ENCODE data around the gene LKAAEAR1.
A peak's percentile ranks its signal among the peaks of the same experiment; 100 is the strongest.

LKAAEAR1 gene

DNA sequence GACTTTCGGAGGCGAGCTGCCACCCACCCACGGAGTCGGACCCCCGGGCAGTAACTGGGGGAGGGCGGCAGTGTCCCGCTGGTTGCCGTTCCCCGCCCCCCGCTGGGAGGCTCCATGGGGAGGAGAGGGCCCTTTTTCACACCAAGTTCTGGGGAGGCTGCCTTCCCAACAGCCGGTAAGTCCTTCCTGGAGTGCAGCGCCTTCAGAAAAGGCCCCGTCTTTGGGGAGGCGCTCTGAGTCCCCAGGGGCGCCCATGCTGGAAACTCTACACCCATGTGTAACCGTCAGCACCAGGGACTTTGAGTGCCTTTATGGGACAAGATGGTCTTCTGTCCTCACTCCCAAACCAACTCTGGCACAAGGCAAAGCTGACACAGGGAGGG lies 34.3 kb downstream of the LKAAEAR1 start:
- DNase-seq = no peak

DNA sequence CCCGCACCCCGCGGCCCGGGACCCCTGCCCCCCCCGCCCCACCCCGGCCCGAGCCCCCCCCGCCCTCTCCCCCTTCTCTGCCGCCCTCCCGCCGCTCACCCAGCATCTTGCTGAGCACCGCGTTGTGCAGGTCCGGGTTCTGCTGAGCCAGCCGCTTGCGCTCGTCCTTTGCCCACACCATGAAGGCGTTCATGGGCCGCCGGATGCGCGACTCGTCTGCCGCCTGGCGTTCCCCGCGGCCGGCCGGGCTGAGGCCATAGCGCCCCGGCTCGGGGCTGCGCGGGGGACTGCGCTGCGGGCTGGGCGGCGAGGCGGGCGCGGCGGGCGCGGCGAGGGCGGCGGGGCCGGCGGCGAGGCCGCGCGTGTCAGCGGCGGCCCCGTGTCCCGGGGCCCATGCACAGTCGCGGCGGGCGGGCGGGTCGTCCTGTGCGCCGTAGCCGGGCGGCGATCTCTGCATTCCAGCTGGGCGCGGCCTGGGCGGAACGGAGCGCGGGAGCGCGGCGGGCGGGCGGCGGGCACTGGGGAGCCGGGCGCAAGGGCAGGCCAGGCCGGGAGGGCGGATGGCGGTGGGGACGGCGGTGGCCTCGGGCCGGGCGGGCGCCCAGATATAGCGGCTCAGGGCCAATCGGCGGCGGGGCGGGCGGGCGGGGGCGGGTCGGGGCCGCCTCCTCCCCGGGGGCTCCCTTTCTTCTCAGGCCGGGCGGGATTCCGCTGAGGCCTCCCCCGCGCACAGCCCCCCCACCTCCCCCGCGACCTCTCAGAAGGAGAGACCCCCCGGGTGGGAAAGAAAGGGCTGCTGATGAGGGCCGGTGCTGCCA lies 34.9 kb downstream of the LKAAEAR1 start, which contains the start of gene SOX18:
TSS of gene SOX18 (minus strand) at position 580 of the 818 bp plus-strand sequence. CDS start at position 457, 123 bp downstream.
- DNase-seq = no peak

- no peak for DNase-seq
Observed at GRCh38 chr20:64048402-64049044, 35.7 kb downstream of the LKAAEAR1 start.

DNA sequence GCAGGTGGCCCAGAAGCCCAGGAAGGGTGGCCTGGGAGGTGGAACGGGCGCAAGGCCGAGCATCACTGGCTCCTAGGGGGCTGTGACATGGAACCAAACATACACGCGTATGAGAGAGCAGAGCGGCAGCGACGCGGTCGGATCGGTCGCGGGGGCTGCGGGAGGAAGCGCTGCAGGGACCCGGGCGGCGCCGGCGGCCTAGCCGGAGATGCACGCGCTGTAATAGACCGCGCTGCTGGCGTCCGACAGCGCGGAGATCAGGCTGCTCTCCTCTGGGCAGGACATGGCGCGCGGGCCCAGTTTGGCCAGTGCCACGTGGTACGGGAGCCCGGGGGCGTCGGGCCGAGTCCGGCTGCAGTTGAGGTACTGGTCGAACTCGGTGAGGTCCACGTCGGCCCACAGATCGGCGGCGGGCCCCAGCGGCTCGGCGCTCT lies 36.2 kb downstream of the LKAAEAR1 start:
- DNase-seq = no peak

- no peak for DNase-seq
Observed at GRCh38 chr20:64047046-64047389, 37.2 kb downstream of the LKAAEAR1 start.

DNA sequence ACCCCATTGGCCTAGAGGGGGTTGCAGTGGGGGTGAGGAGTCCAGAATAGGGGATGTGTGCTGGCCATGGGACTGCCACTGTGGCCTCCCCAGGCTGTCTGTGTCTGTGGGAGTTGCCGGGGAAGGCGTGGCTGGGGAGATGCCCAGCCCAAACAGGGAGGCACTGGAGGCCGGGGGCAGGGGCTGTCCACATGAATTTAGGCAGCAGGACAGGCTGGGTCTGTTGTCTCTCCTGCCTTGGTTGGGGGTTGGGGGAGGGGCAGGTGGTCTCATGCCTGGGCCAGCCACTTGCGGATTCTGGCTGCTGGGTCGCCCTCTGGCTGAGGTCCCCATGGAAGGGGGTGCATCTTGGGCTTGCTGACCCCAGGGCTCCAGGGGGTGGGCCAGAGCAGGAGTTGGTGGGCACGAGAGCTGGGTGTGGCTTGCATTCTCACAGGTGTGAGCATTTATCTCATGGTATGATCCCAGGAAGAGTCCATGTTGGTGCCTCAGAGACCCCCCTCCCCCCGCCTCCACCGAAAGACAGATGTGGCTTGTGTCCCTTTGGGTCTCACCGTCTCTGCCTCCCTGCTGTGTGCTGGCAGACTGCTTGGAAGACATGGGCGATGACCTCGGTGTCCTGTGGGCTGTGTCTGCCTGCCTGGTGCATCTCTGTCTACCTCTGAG lies 38.7 kb downstream of the LKAAEAR1 start:
- no peak for DNase-seq

DNA sequence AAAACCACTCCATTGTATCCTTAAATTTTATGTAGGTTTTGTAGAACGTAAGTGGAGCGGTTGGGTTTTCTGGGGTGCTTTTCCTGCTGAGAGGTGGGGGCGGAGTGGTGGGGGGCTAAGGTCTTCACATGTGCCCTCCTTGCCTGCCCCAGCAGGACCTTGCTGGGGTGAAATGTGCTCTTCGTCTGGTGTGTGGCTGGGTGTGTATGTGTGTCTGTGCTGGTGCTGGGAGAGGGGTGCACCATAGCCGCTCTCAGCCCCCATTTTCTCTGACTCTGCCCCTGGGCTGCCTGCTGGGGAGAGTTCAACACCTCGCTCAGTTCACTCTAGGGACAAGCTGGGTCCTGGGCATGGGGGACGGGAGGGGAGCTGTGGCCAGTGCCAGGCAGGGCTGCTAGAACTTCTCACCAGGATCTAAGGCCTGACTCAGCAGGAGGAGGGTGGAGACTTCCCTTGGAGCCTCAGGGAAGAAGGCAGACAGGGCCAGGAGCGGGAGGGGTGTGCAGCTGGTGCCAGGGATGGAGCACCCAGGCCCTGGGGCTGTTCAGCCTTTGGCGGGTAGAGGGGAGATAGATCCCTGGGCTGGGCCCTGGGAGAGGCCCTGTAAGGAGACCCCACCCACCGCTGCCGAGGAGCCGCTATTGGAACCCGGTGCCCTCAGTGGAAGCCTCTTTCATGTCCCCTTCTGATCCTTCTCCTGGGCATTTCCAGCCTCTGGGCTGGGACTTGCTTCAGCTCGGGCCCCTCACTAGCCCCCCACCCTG lies 39.5 kb downstream of the LKAAEAR1 start:
- DNase-seq = no peak

DNA sequence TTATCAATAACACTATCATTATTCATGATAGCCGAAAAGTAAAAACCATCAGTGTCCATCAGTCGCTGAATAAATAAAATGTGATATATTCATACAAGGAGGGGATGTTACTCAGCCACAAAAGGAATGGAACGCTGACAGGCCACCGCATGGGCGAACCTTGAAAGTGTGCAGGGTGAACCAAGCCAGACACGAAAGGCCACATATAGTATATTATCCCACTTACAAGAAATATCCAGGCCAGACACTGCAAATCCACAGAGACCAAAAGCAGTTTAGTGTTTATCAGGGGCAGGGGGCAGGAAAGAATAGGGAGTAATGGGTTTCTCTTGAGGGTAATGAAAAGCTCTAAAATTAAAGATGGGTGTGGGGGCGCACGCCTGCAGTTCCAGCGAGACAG lies 40.4 kb downstream of the LKAAEAR1 start:
- no peak for DNase-seq

DNA sequence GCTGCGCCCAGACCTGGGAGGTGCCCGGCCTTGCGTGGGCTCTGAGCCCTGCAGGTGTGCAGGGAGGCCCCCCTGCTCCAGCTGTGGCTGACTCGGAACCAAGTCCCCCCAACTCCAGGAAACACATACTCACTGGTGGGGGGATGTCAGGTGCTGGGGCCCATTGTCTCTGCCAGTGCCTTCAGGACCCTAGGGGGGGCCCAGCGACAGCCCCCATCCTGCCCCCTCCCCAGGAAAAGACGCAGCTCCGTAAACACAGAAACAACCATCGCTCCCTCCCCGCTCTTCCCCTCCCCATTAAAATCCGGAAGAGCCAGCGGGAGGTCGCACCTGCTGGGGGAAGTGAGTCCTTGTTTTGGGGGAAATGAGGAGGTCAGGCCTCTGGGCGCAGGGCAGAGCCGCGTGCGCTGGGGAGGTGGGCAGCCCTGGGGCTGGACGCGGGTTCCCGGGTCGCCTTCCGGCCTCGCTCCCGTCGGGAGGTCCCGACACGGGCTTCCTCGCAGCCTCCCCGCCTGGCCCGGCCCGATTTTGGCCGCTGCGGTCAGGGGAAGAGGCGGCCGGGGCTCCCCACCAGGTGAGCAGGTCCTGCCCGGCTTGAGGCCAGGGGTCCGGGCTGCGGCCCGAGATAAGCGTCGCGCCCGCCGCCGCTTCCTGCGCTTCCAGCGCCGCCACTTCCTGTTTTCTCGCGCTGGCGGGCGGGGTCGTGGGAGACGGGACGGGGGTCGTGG lies 42.0 kb downstream of the LKAAEAR1 start:
- peak in 1 of 4 experiments; percentile 24 for DNase-seq

DNA sequence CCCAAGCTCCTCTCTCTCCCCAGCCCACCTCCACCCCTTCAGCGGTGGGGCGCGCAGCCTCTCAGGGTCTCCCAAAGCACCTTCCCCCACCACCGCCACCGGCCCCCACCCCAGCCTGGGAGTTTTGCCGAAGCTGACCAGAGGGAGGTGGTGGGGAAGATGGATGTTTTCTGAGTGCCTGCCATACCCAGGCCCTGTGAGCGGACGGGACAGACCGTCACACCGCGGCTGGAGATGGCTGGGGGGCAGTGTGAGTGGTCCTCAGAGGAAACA lies 42.5 kb downstream of the LKAAEAR1 start:
- no peak for DNase-seq

DNA sequence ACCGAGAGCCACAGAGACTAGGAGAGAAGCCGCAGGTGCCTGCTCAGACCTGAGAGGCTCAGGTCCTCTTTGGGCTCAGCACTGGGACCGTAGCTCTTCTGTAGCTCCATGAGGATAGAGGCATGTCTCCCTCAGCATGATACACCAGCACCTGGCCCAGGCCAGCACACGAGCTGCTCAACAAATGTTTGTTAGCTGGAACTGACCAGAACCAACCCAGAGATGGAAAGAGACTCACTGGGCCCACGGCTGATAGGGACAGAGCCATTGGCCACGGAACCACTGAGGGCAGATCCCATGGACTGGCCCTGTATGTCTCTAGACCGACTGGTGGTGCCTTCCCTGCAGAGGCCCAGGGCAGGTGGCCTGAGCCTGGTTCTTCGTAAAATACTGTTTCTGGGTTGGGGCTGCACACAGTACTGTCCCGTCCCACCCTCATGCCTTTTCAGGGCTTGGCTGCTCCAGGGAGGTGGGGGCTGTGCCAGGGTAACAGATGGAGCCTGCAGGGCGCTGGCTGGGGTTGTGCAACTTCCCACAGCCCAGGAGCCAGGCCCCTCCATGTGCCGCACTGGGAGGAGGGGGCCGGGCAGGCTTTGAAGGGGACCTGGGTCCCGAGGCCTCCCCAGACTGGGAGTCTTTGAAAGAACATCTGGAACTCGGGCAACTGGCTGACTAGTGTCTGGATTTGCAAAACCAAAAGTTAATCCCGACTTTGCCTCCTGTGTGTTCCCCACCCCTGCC lies 43.0 kb downstream of the LKAAEAR1 start:
- DNase-seq = no peak

- DNase-seq = no peak
Observed at GRCh38 chr20:64040231-64041039, 43.8 kb downstream of the LKAAEAR1 start.

- no peak for DNase-seq
Observed at GRCh38 chr20:64039293-64040160, 44.7 kb downstream of the LKAAEAR1 start.

- peak; percentile 38 to 78 (median 52) for DNase-seq
Observed at GRCh38 chr20:64038565-64039292, 45.5 kb downstream of the LKAAEAR1 start.

- DNase-seq = no peak
Observed at GRCh38 chr20:64038224-64038564, 46.0 kb downstream of the LKAAEAR1 start.

DNA sequence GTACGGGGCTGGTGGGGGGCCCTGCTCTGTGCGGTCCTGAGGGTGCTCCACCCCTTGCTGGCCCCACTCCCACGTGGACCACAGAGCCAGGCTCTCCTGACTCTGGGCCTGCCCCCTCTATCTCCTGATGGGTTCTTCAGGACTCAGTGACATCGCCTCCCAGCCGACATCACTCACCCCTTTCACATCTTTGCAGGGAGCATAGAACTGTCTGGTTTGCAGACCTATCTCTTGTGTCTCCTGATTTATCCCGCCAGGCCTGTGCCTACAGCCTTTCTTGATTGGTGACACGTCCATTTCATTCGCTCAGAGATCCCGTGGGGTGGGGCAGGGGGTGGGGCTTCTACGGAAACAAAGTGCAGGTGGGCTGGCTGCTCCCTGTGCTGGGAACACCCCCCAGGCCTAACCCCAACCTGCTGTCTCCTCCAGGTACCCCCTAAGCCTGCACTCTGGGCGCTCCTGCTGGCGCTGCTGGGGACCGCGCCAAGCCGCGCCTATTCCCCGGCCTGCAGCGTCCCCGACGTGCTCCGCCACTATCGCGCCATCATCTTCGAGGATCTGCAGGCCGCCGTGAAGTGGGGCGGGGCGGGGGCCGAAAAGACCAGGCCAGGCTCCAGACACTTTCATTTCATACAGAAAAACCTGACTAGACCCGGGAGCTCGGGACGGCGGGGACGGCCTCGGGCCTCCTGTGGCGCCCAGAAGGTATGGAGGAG lies 46.5 kb downstream of the LKAAEAR1 start:
- DNase-seq = no peak

DNA sequence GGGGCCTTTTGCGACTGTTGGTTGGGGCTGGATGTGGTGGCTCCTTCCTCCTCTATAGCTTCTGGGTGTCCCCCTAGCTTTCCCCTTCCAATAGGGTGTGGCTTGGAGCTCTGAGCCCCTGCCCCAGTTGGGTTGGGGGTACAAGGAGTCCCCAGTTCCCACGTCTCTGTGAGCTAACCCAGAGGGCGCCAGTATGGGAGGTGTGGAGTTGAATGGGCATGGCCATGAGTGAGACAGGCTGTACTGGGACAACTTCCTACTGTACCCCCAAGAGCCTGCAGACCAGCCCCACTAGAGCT lies 47.0 kb downstream of the LKAAEAR1 start:
- no peak for DNase-seq

GRCh38 chr20:64036346-64037198 lies 47.6 kb downstream of the LKAAEAR1 start:
- DNase-seq = no peak

Measured in activated naive CD4-positive, alpha-beta T cell (primary cell).